ENCODE data around the gene KYNU.
"Not testable (repeated sequence)": the region's sequence is repeated elsewhere in the genome, so short reads cannot be mapped to it uniquely, and the experiment has no call there.

The KYNU gene

DNA sequence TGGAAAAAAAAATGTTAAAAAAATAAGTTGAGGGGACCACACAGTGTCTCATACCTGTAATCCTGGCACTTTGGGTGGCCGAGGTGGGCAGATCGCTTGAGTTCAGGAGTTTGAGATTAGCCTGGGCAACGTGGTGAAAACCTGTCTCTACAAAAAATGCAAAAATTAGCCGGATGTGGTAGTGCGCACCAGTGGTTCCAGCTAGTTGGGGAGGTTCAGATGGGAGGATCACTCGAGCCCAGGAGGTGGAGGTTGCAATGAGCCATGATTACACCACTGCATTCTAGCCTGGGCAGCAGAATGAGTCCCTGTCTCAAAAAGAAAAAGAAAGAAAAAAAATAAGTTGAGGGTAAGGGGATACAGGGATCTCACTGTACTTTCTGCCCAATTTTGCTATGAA lies 6.1 kb upstream of the KYNU start:
- DNase-seq (ENCODE audit: low read depth, low spot score): no peak

DNA sequence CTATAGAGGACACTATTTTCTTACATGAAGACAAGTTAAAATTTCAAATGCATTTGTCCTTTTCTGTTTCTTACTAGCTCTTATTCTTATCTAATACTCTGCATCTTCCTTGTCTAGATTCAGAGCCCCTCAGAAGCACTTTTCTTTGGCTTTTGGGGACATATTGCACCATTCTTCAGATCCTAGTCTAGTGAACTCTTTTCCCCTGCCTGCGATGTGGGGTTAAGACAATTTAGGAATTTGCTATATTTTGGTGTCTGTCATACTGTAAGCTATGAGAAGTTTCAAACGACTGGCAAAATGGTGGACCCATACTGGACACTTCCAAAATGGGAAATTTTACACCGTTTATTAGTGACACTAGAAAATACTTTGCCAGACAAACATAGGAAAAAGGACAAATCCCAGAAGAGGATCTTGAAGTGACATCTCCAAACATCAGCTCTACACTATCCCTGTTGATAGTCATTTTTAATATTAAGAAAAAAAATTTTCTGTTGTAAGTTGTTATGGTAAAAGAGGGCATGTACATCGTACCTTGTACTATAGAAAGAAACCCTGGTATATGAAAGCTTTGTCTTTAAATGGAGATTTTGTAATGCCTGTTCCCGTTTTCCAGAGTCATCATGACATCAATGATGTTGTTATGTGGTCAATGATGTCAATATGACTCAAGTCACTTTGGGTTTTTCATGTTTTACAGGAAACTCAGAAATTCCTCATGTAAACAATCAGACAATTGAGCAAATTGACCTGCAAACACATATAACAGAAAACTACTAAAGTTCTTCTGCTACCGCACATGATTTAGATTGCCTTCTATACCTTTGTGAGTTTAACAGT lies 4.4 kb upstream of the KYNU start:
- no peak for DNase-seq (ENCODE audit: low read depth, low spot score)

DNA sequence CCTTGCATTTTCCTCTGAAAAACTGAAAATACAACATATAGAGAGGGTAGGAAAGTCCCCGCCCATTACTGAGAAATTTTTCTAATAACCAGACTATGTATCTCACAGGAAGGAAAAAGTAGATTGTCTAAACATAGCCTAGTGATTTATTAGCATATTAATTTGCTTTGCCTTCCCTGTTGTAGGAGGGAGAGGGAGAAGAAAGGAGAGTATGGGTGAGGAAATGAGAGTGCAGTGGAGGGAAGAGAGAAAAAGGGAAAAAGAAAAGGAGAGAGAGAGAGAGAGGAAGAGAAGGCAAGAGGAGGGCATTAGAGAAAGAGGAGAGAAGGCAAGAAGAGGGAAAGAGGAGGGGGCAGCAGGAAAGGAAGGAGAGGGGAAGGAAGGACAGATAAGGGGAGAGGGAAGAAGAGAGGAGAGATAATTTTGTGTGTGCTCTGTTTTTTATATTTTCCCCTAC lies 3.6 kb upstream of the KYNU start:
- no peak for DNase-seq (ENCODE audit: low read depth, low spot score)

DNA sequence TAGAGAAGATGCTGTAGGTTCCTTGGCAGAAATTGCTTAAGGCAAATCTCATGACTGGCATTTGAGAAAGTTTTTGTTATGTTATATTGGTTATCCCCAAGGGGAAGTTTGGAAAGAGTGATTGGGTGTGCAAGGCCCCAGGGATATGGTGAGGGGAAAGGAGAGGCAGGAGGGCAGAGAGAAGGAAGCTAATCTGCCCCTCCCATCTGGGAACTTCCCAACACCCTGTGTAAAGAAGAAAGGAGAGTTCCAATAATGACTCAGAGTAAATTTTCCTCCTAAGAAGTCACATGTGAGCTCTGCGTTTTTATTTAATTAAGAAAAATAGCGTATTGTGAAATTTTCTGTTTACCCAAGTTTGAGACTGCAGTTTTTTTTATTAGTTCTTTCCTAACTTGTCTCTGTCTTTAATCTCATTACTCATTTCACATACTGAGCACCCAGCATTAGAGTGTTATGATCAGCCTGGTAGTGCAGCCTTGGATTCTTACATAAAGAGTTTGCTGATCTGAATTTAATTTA lies 3.1 kb upstream of the KYNU start:
- no peak for DNase-seq (ENCODE audit: low read depth, low spot score)

DNA sequence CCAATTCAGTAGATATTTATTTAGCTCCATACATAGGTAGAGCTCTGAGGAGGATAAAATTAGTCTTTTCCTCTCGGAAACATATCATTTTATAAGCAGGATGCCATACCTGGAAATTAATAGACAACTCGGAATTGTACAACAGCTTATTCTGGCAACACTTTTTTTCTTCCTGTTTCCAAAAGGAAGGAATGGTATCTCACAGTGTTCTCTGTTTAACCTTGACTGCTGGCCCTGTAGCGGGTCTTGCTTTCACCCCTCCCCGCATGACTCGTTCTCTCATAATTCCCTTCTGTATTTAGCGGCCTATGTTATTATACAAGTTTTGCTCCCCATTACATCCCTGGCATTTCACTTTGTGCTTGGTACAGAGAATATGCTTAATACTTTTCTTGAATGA lies 2.5 kb upstream of the KYNU start:
- DNase-seq (ENCODE audit: low read depth, low spot score): no peak

DNA sequence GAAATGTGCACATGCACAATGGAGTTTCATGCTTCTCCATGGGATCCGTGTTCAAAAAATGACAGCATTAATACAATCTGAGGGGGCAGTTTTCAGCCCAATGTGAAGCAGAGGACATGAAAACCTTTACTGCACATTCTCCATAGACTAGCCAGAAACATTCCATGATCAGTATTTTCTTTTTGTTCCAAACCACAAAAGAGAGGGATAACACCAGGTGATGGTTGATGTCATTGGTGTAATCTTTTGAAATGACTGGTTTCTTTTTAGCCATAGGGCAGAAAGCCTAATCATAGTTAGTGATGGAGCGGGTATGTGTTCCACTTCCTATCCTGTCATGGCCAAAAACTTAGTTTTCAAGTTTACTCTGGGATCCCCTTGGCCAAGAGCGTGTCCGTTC lies 1.8 kb upstream of the KYNU start:
- no peak for DNase-seq (ENCODE audit: low read depth, low spot score)

DNA sequence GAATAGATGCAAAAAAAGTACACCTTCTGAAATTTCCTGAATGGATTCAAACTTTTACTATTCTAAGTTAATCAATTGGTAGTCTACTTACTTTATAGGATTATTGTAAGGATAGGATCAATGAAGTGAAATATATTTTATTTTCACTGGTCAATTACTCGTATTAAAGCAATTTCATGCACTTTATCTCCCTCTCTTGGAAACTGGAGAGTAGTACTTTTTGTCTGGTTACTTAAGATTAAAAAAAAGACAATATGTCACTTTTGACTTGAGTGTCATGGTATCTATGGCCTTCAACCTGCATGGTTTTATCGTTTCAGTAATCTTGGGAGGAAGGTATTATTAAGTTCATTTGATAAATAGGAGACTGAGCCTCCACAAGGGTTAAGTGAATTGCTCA lies 1.0 kb upstream of the KYNU start:
- no peak for DNase-seq (ENCODE audit: low read depth, low spot score)

DNA sequence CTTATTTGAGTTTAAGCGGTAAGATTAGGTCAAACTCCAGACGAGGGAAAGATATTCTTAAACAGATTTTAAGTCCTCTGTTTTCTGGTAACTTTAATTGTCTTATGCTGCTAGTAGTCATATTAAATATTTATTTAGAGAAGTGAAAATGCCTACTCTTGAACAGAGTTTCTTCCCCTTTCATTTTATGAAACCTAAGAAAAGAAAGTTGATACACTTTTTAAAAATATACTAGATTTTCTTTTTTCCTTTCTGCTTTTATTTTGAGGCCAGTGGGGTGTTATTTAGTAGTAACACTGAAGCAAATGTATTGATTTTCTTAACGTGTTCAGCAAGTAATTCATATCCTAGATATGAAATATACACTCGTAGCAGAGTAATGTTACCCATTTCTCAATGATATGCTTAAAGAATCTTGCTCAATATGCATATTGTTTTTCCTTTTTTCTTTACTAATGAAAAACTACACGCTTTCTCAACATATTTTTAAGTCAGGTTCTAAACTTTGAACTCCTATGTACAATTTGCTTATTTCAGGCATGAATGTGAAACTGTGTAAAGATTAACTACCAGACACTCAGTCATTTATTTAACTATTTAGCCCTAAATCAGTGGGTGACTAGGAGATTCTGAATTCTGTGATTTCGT lies 691 bp downstream of the KYNU start:
- no peak for DNase-seq (ENCODE audit: low read depth, low spot score)

DNA sequence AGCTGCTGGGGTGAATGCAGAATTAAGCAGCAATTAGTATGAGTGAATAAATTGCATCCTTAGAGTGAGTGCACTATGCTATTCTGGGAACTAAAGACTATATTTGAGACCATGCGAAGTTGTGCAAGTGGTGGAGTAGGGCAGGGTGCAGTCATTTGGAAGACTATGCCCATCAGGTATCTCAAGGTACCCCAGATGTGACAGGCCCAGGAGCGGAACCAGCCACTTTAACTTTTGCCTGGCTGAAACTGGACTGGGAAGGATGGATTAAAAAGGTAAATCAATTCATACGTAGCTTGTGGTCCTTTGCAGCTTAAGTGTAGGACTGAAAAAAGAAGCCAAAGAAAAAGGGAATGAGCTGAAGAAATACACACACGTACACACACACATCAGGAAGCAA lies 1.7 kb downstream of the KYNU start:
- DNase-seq (ENCODE audit: low read depth, low spot score): no peak

DNA sequence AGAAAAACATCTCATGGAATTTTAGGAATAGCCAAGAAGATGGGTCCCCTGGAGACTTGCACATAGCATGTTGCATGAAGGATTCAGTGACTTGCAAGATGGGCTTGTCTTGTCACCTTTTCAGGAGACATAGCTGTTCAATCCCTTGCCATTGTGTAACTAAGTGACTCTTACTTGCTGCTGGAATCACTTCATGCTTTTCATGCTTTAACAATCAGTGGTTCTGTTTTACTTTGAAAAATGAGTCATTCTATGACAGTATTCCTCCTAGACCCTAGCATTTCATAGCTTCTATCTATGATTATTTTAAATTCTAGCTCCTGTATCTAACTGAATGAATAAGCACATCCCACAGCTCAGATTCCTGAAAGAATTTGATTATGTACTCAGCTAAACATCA lies 2.8 kb downstream of the KYNU start:
- DNase-seq (ENCODE audit: low read depth, low spot score): no peak

DNA sequence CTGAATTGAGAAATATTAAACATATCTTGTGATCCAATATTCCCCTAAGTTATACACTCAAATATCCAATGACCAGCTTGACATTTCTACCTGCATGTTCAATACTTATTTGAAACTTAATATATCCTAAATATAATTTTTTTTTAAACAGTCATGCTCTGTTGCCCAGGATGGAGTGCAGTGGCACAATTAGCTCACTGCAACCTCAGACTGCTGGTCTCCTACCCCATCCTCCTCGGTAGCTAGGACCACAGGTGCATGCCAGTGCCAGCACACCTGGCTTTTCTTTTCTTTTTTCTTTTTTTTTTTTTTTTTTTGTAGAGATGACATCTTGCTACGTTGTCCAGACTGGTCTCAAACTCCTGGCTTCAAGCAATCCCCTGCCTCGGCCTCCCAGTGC lies 4.2 kb downstream of the KYNU start:
- no peak for DNase-seq (ENCODE audit: low read depth, low spot score)

DNA sequence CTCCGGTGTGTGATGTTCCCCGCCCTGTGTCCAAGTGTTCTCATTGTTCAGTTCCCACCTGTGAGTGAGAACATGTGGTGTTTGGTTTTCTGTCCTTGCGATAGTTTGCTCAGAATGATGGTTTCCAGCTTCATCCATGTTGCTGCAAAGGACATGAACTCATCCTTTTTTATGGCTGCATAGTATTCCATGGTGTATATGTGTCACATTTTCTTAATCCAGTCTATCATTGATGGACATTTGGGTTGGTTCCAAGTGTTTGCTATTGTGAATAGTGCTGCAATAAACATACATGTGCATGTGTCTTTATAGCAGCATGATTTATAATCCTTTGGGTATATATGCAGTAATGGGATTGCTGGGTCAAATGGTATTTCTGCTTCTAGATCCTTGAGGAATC lies 5.0 kb downstream of the KYNU start:
- DNase-seq (ENCODE audit: low read depth, low spot score): not testable (repeated sequence)

DNA sequence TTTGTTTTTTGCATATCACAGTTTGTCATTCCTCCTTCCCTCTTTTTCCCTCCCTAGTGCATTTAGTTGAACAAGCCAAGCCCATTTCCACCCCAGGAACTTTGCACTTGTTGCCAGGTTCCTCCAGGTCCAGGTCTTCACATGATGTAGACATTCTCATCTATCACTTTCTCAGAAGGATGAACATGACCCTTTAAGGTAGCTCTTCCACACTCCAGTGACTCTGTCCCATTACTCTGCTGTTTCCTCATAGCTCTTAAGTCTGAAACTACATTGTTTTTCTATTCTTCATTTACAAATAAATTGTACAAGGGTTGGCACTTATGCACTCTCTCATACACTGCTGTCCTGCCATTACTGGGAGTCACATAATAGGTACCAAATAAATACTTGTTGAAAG lies 6.1 kb downstream of the KYNU start:
- no peak for DNase-seq (ENCODE audit: low read depth, low spot score)

DNA sequence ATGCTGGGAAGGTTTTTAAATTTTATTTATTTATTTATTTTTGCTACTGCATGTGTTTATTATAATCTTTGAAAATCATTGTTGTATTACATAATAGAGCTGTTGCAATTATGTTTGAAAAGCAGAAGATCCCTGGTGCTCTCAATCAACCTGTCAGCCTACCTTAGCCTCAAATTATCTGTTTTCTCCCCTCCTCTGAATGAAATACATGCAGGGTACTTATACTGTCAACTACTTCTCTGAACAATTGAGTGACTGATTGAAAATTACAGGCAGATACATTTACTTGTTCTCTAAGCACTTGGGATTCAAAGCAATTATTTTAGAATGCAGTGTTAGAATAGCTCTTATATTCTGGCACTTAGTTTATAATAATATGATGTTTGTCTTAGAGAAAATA lies 8.1 kb downstream of the KYNU start:
- no peak for DNase-seq (ENCODE audit: low read depth, low spot score)

DNA sequence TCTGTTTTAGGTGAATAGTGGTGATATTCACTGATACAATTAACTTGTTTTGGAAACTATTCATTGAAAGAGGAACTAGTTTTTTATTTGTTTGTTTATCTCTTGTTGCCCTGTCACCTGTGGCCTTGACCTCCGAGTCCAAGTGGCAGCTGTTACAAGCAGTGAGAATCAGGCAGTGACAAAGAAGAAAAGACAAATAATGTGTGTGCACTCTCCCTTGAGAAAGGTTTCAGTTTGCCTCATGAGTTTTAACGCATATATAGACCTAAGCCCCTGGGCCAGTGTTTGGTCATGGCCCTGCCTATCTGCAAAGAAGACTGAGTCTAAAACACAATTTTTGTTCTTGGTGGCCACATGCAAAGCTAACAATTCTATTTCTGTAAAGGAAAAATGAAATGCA lies 15.3 kb downstream of the KYNU start:
- no peak for DNase-seq (ENCODE audit: low read depth, low spot score)

DNA sequence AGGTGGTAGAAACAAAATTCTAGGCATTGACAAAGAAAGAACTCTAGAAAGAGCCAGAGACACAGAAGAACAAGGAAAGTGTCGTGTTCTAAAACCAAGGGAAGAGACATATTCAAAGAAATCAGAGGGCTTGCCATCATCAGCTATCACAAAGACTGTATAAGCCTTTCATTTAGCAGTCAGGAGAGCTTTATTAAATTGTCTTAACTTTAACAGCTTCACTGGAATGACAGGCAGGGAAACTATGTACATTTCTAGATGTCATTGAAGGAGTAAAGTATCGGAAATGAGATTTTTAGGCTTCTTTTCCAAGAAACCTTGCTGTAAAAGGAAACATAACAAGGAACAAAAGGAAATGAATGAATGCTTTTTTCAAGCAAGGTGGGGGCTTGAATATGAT lies 15.8 kb downstream of the KYNU start:
- no peak for DNase-seq (ENCODE audit: low read depth, low spot score)

DNA sequence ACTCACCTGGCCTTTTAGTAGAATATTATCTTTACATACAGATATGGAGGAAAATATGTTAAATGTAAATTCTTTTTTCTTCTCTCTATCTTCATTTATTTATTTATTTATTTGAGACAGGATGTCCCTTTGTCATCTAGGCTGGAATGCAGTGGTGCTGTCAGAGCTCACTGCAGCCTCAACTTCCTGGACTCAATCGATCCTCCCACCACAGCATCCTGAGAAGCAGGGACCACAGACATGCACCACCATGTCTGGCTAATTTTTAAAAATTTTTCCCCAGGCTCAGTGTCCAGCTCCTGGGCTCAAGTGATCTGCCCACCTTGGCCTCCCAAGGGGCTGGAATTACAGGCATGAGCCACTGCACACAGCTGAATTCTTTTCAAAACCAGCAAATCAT lies 20.3 kb downstream of the KYNU start:
- no peak for DNase-seq (ENCODE audit: low read depth, low spot score)

DNA sequence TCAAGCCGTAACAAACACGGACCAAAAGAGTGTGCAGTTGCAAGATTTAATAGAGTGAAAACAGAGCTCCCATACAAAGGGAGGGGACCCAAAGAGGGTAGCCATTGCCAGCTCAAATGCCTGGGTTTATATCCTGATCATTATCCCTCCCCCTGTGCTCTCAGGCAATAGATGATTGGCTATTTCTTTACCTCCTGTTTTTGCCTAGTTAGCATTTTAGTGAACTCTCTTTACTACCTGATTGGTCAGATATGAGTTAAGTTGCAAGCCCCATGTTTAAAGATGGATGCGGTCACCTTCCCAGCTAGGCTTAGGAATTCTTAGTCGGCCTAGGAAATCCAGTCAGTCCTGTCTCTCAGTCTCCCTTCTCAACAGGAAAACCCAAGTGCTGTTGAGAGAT lies 22.9 kb downstream of the KYNU start:
- not testable (repeated sequence) for DNase-seq (ENCODE audit: low read depth, low spot score)

DNA sequence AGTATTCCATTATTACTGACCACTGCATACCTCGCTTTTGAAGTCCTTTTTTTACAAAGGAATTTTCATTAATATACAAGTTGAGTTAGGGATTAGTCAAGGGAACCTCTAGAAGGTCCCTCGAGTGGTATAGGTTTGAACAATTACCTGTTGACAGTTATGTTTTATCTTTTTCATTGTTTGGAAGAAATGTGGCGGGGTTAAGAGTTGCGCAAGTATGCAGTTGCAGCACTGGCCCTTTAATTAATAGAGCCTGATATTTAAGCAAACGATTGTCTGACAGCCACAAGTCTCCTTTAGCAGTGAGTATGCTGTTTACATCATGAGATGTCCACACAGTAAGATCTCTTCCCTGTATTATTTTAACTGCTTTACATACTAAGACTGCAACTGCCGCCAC lies 24.3 kb downstream of the KYNU start:
- DNase-seq (ENCODE audit: low read depth, low spot score): no peak

DNA sequence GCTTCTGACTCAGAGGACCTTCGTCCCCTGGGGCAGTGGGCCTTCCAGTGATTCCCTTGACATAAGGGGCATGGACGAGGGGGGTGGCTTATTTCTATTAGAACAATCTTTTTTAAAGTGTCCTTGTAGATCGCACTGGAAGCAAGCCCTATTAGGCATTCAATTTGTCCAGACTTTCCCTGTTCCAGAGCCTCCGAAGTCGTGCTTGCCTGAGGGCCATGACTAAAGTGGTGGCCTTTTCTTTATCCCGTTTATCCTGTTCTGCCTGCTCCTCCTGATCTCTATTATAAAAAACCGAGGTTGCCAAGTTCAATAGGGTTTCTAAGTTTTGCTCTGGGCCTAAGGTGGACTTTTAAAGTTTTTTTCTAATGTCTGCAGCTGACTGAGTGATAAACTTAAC lies 26.3 kb downstream of the KYNU start:
- not testable (repeated sequence) for DNase-seq (ENCODE audit: low read depth, low spot score)

DNA sequence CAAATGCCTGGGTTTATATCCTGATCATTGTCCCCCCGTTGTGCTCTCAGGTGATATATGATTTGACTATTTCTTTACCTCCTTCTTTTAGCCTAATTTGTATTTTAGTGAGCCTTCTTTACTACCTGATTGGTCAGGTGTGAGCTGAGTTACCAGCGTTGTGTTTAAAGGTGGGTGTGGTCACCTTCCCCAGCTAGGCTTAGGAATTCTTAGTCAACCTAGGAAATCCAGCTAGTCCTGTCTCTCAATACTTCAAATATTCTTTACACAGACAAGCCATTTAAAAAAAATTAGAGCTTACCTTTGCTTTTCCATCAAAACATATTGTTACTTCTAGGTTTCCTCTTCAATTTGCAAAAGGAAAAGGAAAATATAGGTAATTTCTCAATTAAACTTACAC lies 30.2 kb downstream of the KYNU start:
- no peak for DNase-seq (ENCODE audit: low read depth, low spot score)

DNA sequence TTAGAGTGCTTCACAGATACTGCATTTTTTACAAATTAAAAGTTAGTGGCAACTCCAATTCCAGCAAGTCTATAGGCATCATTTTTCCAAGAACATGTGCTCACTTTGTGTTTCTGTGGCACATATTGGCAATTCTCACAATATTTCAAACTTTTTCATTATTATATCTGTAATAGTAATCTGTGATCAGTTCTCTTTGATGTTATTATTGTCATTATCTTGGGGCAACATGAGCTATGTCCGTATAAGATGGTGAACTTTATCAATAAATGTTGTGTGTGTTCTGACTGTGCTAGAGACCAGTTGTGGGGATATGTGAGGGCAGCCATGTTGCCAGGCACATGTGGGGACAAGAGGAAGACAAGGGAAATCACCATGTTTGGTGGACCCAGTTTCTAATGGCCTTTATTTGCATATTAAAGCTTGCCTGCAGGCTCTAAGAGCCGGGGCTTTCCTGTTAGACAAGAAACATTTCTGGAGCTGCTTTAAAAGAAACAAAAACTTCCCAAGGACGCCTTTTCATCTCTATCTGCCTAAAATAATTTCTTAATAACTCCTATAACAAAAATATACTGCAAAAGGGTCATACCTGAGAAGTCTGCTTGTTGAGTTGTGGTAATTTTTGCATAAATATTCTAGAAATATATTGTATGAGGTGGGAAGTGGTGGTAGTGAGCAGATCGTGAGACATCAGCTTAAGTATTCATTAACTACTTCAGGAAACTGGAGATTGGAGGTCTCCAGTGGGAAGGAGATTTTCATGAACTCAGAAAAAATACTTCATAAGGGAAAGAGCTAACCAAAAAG lies 37.2 kb downstream of the KYNU start:
- no peak for DNase-seq (ENCODE audit: low read depth, low spot score)

All from activated CD4-positive, CD25-positive, alpha-beta regulatory T cell treated with anti-CD3 and anti-CD28 coated beads, Interleukin-2, amount 50 U/mL, for 16 hours (primary cell).